Progenitor cell of endocrine pancreas (in vitro differentiated cells): ENCODE results near the gene CAMK1D. TPM values are rescaled to one million over a fixed set of nuclear protein-coding genes. Genes with fewer than 3 reads are reported as not detected.

Source experiments
- DNase-seq: peaks from one replicate; pipeline ENCODE4 v3.0.0; 2021; ENCODE audit warnings: low spot score; ENCODE audit not compliant: unreplicated experiment
- H3K27ac Mint-ChIP-seq: 2 replicates; pipeline ENCODE4 v1.8.0; 2021; ENCODE audit warnings: mild to moderate bottlenecking, moderate library complexity, mixed read lengths
- H3K27me3 Mint-ChIP-seq: 2 replicates; pipeline ENCODE4 v1.8.0; 2021; ENCODE audit warnings: mixed read lengths
- H3K36me3 Mint-ChIP-seq: 2 replicates; pipeline ENCODE4 v1.8.0; 2022; ENCODE audit warnings: mixed read lengths; ENCODE audit not compliant: insufficient read depth
- H3K4me1 Mint-ChIP-seq: 2 replicates; pipeline ENCODE4 v1.8.0; 2021; ENCODE audit warnings: low read depth, mixed read lengths
- H3K4me3 Mint-ChIP-seq: 2 replicates; pipeline ENCODE4 v1.8.0; 2021; ENCODE audit warnings: low read depth, mild to moderate bottlenecking, moderate library complexity, mixed read lengths
- H3K9me3 Mint-ChIP-seq: 2 replicates; pipeline ENCODE4 v1.8.0; 2021; ENCODE audit warnings: low read depth, mixed read lengths
- total RNA-seq: library from RNA; stranded (reverse); gene quantifications from 2 replicates; pipeline ENCODE4 v1.2.1, GENCODE V29; 2021
- TF ChIP-seq, protein P1 (sequence below): fragments of 200-600 bp; sonication (generic); IDR thresholded peaks from one replicate; pipeline ENCODE4 v1.5.0; 2021; ENCODE audit warnings: antibody characterized with exemption, mild to moderate bottlenecking; ENCODE audit not compliant: unreplicated experiment

CAMK1D gene
- total RNA-seq, 1 donor from 2014 or later: 10.8 TPM

DNA sequence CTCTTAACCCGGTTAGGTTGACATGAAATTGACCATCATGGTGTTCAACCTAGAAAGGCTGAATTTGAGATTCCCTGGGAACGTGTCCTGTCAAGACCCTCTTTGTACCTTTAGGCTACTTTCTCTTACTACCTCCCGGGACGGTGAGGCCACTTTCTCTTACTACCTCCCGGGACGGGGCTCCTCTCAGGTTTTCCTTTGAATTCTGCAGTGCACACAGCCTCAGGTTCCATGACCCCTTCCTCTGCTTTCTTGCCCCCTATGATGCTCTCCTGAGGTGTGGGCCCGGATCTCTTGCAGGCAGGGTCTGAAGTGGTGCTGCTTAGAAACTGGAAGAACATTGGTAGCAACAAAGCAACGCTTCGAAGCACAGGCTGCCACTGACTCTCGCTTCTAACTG lies 155.3 kb downstream of the CAMK1D start:
- Mint-ChIP-seq H3K27me3 (peaks cover 16% of the 10 kb centered on the region), H3K4me1 (peaks cover 25% of the 10 kb centered on the region)

DNA sequence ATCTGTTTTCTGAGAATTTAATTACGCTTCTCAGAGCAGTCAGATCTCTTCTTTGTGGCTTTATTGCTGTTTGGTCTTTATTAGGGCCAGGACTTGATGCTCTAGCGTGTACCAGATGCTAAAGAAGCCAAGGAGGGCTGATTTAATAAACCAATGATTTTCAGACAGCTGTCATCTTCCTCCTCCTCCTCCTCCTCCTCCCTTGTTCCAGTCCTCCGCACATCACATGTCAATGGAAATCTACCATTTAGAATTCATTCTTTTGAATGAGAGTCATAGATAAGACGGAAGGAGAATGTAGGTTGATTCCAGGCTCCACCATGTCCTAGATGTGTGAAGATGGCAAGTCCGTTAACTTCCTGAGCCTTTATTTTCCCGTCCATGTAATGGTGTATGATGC lies 156.3 kb downstream of the CAMK1D start:
- peaks cover 25% of the 10 kb centered on the region for H3K4me1 Mint-ChIP-seq
- H3K36me3 Mint-ChIP-seq: no peaks in the 10 kb centered on the region
- DNase-seq: no peak
- TF ChIP-seq, protein P1, sequence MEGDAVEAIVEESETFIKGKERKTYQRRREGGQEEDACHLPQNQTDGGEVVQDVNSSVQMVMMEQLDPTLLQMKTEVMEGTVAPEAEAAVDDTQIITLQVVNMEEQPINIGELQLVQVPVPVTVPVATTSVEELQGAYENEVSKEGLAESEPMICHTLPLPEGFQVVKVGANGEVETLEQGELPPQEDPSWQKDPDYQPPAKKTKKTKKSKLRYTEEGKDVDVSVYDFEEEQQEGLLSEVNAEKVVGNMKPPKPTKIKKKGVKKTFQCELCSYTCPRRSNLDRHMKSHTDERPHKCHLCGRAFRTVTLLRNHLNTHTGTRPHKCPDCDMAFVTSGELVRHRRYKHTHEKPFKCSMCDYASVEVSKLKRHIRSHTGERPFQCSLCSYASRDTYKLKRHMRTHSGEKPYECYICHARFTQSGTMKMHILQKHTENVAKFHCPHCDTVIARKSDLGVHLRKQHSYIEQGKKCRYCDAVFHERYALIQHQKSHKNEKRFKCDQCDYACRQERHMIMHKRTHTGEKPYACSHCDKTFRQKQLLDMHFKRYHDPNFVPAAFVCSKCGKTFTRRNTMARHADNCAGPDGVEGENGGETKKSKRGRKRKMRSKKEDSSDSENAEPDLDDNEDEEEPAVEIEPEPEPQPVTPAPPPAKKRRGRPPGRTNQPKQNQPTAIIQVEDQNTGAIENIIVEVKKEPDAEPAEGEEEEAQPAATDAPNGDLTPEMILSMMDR: no peak
- H3K27ac Mint-ChIP-seq: no peak overlapping the region
- H3K4me3 Mint-ChIP-seq: no peak overlapping the region
- peaks cover 4% of the 10 kb centered on the region for H3K9me3 Mint-ChIP-seq
- H3K27me3 Mint-ChIP-seq: peaks cover 19% of the 10 kb centered on the region

More for the DNA sequence above, 155.3 kb downstream of the CAMK1D start:
- TF ChIP-seq, protein P1: no peak
- no peak for DNase-seq
- H3K27ac Mint-ChIP-seq: no peak overlapping the region
- H3K4me3 Mint-ChIP-seq: no peak overlapping the region
- no peaks in the 10 kb centered on the region for H3K36me3 Mint-ChIP-seq
- H3K9me3 Mint-ChIP-seq: peaks cover 4% of the 10 kb centered on the region

DNA sequence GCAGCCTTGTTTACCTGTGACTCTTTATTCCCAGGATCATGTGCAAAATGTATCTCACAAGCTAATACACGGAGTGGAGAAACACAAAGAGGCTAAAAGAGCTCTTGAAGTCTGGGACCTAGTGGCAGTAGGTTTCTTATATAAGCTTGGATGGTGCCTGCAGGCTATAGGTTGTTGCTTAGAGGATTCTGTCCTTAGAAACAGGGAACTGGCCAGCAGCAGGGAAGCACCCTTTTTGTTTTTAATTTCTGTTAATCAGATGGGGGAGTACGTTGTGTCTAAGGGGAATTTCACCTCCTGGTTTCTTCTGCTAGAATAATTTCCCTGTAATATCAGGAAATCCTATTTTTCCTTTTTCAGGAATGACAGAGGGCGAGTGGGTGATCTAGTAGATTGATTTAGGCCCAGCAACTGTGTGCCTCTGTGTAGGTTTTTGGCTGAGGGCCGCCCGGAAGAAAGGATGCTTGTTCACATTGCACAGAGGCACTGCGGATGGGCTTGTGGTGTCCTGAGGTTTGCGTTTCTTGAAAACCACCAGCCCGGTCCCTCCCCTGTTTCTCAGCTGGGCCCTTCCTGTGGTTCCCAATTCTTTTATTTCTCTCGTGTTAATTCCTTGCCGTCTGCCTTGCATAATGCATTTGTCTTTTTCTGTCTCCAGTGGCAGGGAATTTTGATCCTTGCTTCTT lies 158.0 kb downstream of the CAMK1D start:
- peaks cover 19% of the 10 kb centered on the region for H3K27me3 Mint-ChIP-seq
- no peak overlapping the region for H3K27ac Mint-ChIP-seq
- no peak overlapping the region for H3K4me3 Mint-ChIP-seq
- H3K9me3 Mint-ChIP-seq: peaks cover 4% of the 10 kb centered on the region
- H3K4me1 Mint-ChIP-seq: peaks cover 17% of the 10 kb centered on the region
- no peak for DNase-seq
- TF ChIP-seq, protein P1: no peak
- H3K36me3 Mint-ChIP-seq: no peaks in the 10 kb centered on the region

DNA sequence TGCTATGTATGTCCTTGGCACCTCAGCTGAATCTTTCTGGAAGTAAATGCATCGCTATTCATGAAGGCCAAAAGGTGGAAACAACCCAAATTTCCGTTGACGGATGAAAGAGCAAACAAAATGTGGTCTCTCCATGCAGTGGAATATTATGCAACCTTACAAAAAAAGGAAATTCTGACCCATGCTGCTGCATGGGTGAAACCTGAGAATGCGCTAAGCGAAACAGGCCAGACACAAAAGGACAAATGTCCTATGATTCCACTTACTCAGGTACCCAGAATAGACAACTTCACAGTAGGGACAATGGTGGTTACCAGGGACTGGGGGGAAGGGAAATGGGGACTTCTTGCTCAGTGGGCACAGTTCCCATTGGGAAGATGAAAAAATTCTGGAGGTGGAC lies 158.8 kb downstream of the CAMK1D start:
- H3K27me3 Mint-ChIP-seq: peaks cover 19% of the 10 kb centered on the region
- H3K36me3 Mint-ChIP-seq: no peaks in the 10 kb centered on the region
- H3K4me1 Mint-ChIP-seq: peaks cover 23% of the 10 kb centered on the region
- no peak overlapping the region for H3K27ac Mint-ChIP-seq
- no peak for DNase-seq
- TF ChIP-seq, protein P1: no peak
- H3K4me3 Mint-ChIP-seq: no peak overlapping the region
- H3K9me3 Mint-ChIP-seq: peaks cover 4% of the 10 kb centered on the region

DNA sequence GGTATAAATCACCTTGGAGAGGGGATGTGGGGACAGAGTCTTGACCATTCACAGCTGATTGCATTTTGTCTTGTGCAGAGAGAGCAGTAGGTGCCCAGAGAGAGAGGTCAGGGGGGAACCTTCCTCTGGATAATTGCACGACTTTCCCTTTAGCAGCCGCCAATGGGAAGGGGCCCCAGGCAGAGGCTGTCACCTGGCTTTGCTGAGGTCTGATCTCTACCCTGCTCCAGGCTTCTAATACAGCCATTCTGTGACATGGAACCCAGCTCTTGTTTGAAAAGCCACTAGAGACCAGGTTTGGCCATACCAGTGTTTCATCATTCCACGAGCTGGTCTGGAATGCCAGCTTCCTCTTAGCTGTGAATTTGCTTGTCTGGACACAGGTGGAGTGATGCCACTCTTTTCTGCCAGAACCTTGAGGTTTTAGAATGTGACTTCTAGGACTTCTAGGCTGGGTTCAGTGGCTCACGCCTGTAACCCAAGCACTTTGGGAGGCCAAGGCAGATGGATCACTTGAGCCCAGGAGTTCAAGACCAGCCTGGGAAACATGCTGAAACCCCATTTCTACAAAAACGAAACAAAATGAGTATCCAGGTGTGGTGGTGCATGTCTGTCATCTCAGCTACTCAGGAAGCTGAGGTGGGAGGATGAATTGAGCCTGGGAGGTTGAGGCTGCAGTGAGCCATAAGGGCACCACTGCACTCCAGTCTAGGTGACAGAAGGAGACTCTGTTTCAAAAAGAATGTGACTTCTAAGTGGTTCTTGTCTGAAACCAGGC lies 159.9 kb downstream of the CAMK1D start:
- Mint-ChIP-seq H3K27ac (no peak overlapping the region), H3K27me3 (peaks cover 19% of the 10 kb centered on the region), H3K36me3 (no peaks in the 10 kb centered on the region), H3K4me3 (no peak overlapping the region), H3K4me1 (peaks cover 23% of the 10 kb centered on the region), H3K9me3 (peaks cover 4% of the 10 kb centered on the region)
- no peak for DNase-seq
- TF ChIP-seq, protein P1: no peak
